M059J (cell line): ENCODE results near the gene ARHGAP12. TPM values are rescaled to one million over a fixed set of nuclear protein-coding genes. Genes with fewer than 3 reads are reported as not detected.
"Not testable (repeated sequence)": the region's sequence is repeated elsewhere in the genome, so short reads cannot be mapped to it uniquely, and the experiment has no call there.

Source experiments
- DNase-seq: peaks from one replicate; pipeline ENCODE4 v3.0.0-alpha.2; 2012; ENCODE audit warnings: low read depth
- total RNA-seq: library from RNA; depleted of rRNA; stranded (reverse); fragments of >200 nt; shearing (Covaris generic); gene quantifications from 2 replicates; pipeline ENCODE4 v1.2.3, GENCODE V29; 2014

The ARHGAP12 gene
- total RNA-seq, 1 experiment from 2014 or later: 17.4 TPM

- DNase-seq: no peak
These were observed 2.5 kb downstream of the ARHGAP12 start for GRCh38 chr10:31926160-31926559.

GRCh38 chr10:31924833-31925232, 3.8 kb downstream of the ARHGAP12 start:
- DNase-seq: no peak

- DNase-seq: no peak
These were observed 5.2 kb downstream of the ARHGAP12 start for GRCh38 chr10:31923389-31923788.

- no peak for DNase-seq
These were observed 7.6 kb downstream of the ARHGAP12 start for GRCh38 chr10:31921031-31921430.

GRCh38 chr10:31920538-31920937, 8.1 kb downstream of the ARHGAP12 start:
- DNase-seq: no peak

- DNase-seq: no peak
These were observed 9.8 kb downstream of the ARHGAP12 start for GRCh38 chr10:31918671-31919409.

GRCh38 chr10:31914370-31914769, 14.3 kb downstream of the ARHGAP12 start:
- DNase-seq: no peak

GRCh38 chr10:31912898-31913850, 15.5 kb downstream of the ARHGAP12 start:
- DNase-seq: no peak

GRCh38 chr10:31912289-31912688, 16.3 kb downstream of the ARHGAP12 start:
- peak; percentile 33 for DNase-seq

GRCh38 chr10:31910016-31910415, 18.6 kb downstream of the ARHGAP12 start:
- DNase-seq: no peak

- DNase-seq: no peak
These were observed 20.5 kb downstream of the ARHGAP12 start for GRCh38 chr10:31908157-31908556.

GRCh38 chr10:31906039-31906438, 22.6 kb downstream of the ARHGAP12 start:
- DNase-seq: no peak

- no peak for DNase-seq
These were observed 23.0 kb downstream of the ARHGAP12 start for GRCh38 chr10:31905586-31905985.

GRCh38 chr10:31902625-31903024, 26.0 kb downstream of the ARHGAP12 start:
- DNase-seq: no peak

GRCh38 chr10:31897506-31897905, 31.1 kb downstream of the ARHGAP12 start:
- peak; percentile 15 for DNase-seq

- DNase-seq: peak; percentile 78
These were observed 31.7 kb downstream of the ARHGAP12 start for GRCh38 chr10:31896968-31897384.

- DNase-seq: not testable (repeated sequence)
These were observed 32.9 kb downstream of the ARHGAP12 start for GRCh38 chr10:31895722-31896121.

- no peak for DNase-seq
These were observed 40.2 kb downstream of the ARHGAP12 start for GRCh38 chr10:31888442-31888841.

GRCh38 chr10:31887850-31888249, 40.8 kb downstream of the ARHGAP12 start:
- no peak for DNase-seq

GRCh38 chr10:31886885-31887284, 41.7 kb downstream of the ARHGAP12 start:
- DNase-seq: no peak

- no peak for DNase-seq
These were observed 42.7 kb downstream of the ARHGAP12 start for GRCh38 chr10:31885971-31886370.

GRCh38 chr10:31884386-31884785, 44.2 kb downstream of the ARHGAP12 start:
- no peak for DNase-seq

GRCh38 chr10:31883397-31883796, 45.2 kb downstream of the ARHGAP12 start:
- no peak for DNase-seq
